K562 (cell line): Measurements from ENCODE around the gene NRGN. TPM values are rescaled to one million over a fixed set of nuclear protein-coding genes. Genes with fewer than 3 reads are reported as not detected.
A peak's percentile ranks its signal among the peaks of the same experiment; 100 is the strongest.

Experiments used
- ATAC-seq: fragments of 200-7000 bp; cut with Tn5 transposase; 3 replicates; pipeline ENCODE4 v1.9.1; 2020; ENCODE audit warnings: moderate library complexity
- BruUV-seq: library from RNA; stranded (reverse); fragments of 400-500 nt; replicated peaks from 2 replicates; lab custom pipeline; 2021; lab: Mats Ljungman, UMichigan
- CTCF ChIA-PET: fragments of 300-600 bp; formaldehyde crosslinking; extraction: SDS; loops from one replicate; lab custom pipeline; 2021; ENCODE audit warnings: low intra/inter-chr PET ratio; lab: Yijun Ruan, JAX
- POLR2A ChIA-PET: fragments of 300-600, 350-650 bp; sonication (Branson Sonifier 250); formaldehyde crosslinking; extraction: SDS; loops from one replicate; lab custom pipeline; 2021; ENCODE audit warnings: antibody characterized with exemption, inconsistent platforms; lab: Yijun Ruan, JAX
- DNase-seq, 4 experiments: peaks; one replicate each; pipeline versions ENCODE4 v3.0.0 to v3.0.0-alpha.2; 2011 to 2018; ENCODE audit warnings: low spot score in 3 of 4, mixed read lengths in 3 of 4; ENCODE audit errors: extremely low read depth in 1 of 4
- FAIRE-seq: peaks from 2 replicates; lab custom pipeline; 2011; peaks lifted over from hg19 to GRCh38; lab: Jason Lieb, UNC
- H2AFZ ChIP-seq: 2 replicates; pipeline ENCODE4 v1.6.0; 2011; ENCODE audit warnings: low read depth, low read length, control low read depth, inconsistent platforms
- H3K27ac ChIP-seq: fragments of 200-600 bp; 3 replicates; pipeline ENCODE4 v1.8.0; 2011; ENCODE audit warnings: low read depth, mild to moderate bottlenecking, control low read depth, inconsistent platforms, low read length, moderate library complexity, mixed read lengths; ENCODE audit errors: extremely low read depth
- H3K27me3 ChIP-seq, 2 experiments: fragments of 300-600 bp in 1 of 2; 2 replicates in 1 of 2; 3 replicates in 1 of 2; pipeline versions ENCODE4 v1.6.0 to v1.8.0; 2011; ENCODE audit warnings: inconsistent platforms in 2 of 2, low read length in 2 of 2, mild to moderate bottlenecking in 1 of 2, mixed read lengths in 1 of 2, moderate library complexity in 1 of 2; ENCODE audit not compliant: control insufficient read depth in 2 of 2, insufficient read depth in 2 of 2
- H3K36me3 ChIP-seq: fragments of 300-600 bp; 3 replicates; pipeline ENCODE4 v1.8.0; 2011; ENCODE audit warnings: mild to moderate bottlenecking, low read length, inconsistent platforms; ENCODE audit not compliant: control insufficient read depth, insufficient read depth
- H3K4me1 ChIP-seq, 2 experiments: fragments of 200-600 bp in 1 of 2; replicated peaks in 1 of 2; 2 replicates in 1 of 2; 3 replicates in 1 of 2; pipeline versions ENCODE4 v1.5.1 to v1.8.0; 2011; ENCODE audit warnings: inconsistent platforms in 2 of 2, low read length in 2 of 2, mild to moderate bottlenecking in 1 of 2, mixed read lengths in 1 of 2, moderate library complexity in 1 of 2; ENCODE audit not compliant: control insufficient read depth in 2 of 2, insufficient read depth in 2 of 2
- H3K4me2 ChIP-seq: 2 replicates; pipeline ENCODE4 v1.6.1; 2011; ENCODE audit warnings: low read length, control low read depth, inconsistent platforms, mixed read lengths; ENCODE audit not compliant: insufficient read depth
- H3K4me3 ChIP-seq: fragments of 200-600 bp; sonication (generic), shearing (Covaris generic); 2 replicates; pipeline ENCODE4 v1.5.1; 2016; ENCODE audit warnings: control low read depth, inconsistent platforms
- H3K79me2 ChIP-seq: fragments of 200-600 bp; 3 replicates; pipeline ENCODE4 v1.8.0; 2011; ENCODE audit warnings: low read length, inconsistent platforms; ENCODE audit not compliant: control insufficient read depth, insufficient read depth
- H3K9ac ChIP-seq, 2 experiments: 2 replicates each; pipeline versions ENCODE4 v1.6.0 to v1.6.1; 2011; ENCODE audit warnings: low read depth in 2 of 2, low read length in 2 of 2, control low read depth in 1 of 2, inconsistent platforms in 1 of 2, mild to moderate bottlenecking in 1 of 2, mixed read lengths in 1 of 2; ENCODE audit not compliant: insufficient read depth in 1 of 2
- H3K9me1 ChIP-seq: one replicate; pipeline ENCODE4 v1.6.0; 2011; ENCODE audit warnings: inconsistent platforms, mild to moderate bottlenecking, low read length, moderate library complexity; ENCODE audit not compliant: control insufficient read depth, insufficient read depth
- H3K9me3 ChIP-seq: replicated peaks from 2 replicates; pipeline ENCODE4 v1.5.1; 2011; ENCODE audit warnings: low read depth, low read length, inconsistent platforms; ENCODE audit not compliant: control insufficient read depth, insufficient read depth
- H4K20me1 ChIP-seq: replicated peaks from 2 replicates; pipeline ENCODE4 v1.6.1; 2011; ENCODE audit warnings: low read length, inconsistent platforms, mixed read lengths; ENCODE audit not compliant: control insufficient read depth, insufficient read depth
- CBX2 ChIP-seq: fragments of 200-600 bp; sonication (generic); IDR thresholded peaks from one replicate; pipeline ENCODE4 v1.6.1; 2012; ENCODE audit warnings: mild to moderate bottlenecking, low read length, inconsistent platforms; ENCODE audit not compliant: insufficient read depth, poor library complexity, severe bottlenecking
- CCAR2 ChIP-seq: fragments of 200-400 bp; formaldehyde crosslinking; IDR thresholded peaks from 2 replicates; pipeline ENCODE4 v1.6.1; 2017; ENCODE audit warnings: mild to moderate bottlenecking, low read depth, low read length
- CHCHD3 ChIP-seq: fragments of 250-450 bp; sonication (Bioruptor Pico); IDR thresholded peaks from 2 replicates; pipeline ENCODE4 v2.1.2; 2022; ENCODE audit warnings: mild to moderate bottlenecking
- CHD4 ChIP-seq: fragments of 200-600 bp; sonication (generic); IDR thresholded peaks from 3 replicates; pipeline ENCODE4 v1.6.1; 2012; ENCODE audit warnings: low read depth, mild to moderate bottlenecking, mixed read lengths, low read length, inconsistent platforms; ENCODE audit not compliant: insufficient read depth, insufficient replicate concordance, poor library complexity, severe bottlenecking
- GABPA ChIP-seq: fragments of 200-800 bp; sonication (Bioruptor generic); conservative IDR thresholded peaks from 2 replicates; pipeline ENCODE4 v1.6.1; 2016; ENCODE audit warnings: low read depth, missing genetic modification characterization, missing compliant biosample characterization
- PHB ChIP-seq: fragments of 250-450 bp; sonication (Bioruptor Pico); IDR thresholded peaks from 2 replicates; pipeline ENCODE4 v1.5.0; 2021
- PHF8 ChIP-seq: fragments of 200-600 bp; sonication (generic); IDR thresholded peaks from 2 replicates; pipeline ENCODE4 v1.6.1; 2012; ENCODE audit warnings: mixed run types, mild to moderate bottlenecking, inconsistent platforms, low read length, moderate library complexity, borderline replicate concordance
- ZNF23 ChIP-seq: fragments of 250-450 bp; sonication (Bioruptor Pico); IDR thresholded peaks from 2 replicates; pipeline ENCODE4 v1.4.0; 2020; ENCODE audit warnings: mild to moderate bottlenecking
- ZNF408 ChIP-seq: fragments of 250-450 bp; sonication (Bioruptor Pico); IDR thresholded peaks from 2 replicates; pipeline ENCODE4 v1.4.0; 2020; ENCODE audit warnings: low read depth, mild to moderate bottlenecking, moderate library complexity
- ZZZ3 ChIP-seq: fragments of 450-650 bp; IDR thresholded peaks from 2 replicates; pipeline ENCODE4 v1.6.1; 2016; ENCODE audit warnings: antibody characterized with exemption, mild to moderate bottlenecking, moderate library complexity
- WGBS: fragments of 100-300 bp; shearing (Covaris generic); methylation state at CpG from one replicate; pipeline ENCODE4 v1.1.6; 2016; ENCODE audit warnings: low coverage, mixed read lengths; ENCODE audit not compliant: insufficient coverage; ENCODE audit errors: missing lambda C conversion rate; 5-methylcytosine and 5-hydroxymethylcytosine counted together
- in situ Hi-C: fragments of 300-500 bp; cut with MboI; formaldehyde crosslinking; loops from 4 replicates; pipeline ENCODE4 v1.15.0; 2018; ENCODE audit warnings: inconsistent platforms, mixed read lengths
- intact Hi-C: fragments of 100-400 bp; cut with micrococcal nuclease; formaldehyde crosslinking; loops from 2 replicates; pipeline ENCODE4 v1.14.2; 2022
- polyA plus RNA-seq, 8 experiments: library from polyadenylated mRNA; depleted of rRNA in 4 of 8; stranded (reverse) in 5 of 8; unstranded in 3 of 8; fragments of >200 nt; fragmentation: Nextera tagmentation in 2 of 8; fragmentation: Illumina TruSeq in 1 of 8; extraction: Ambion mirVana in 2 of 8; extraction: Trizol in 1 of 8; gene quantifications; 2 replicates each; pipeline versions ENCODE4 v1.2.1 to v1.2.3, GENCODE V29; 2011 to 2014; ENCODE audit warnings: inconsistent platforms in 1 of 8, missing spikeins in 1 of 8
- total RNA-seq, 7 experiments: library from RNA; depleted of rRNA in 6 of 7; stranded (reverse); fragments of >200 nt in 6 of 7; fragmentation: Illumina TruSeq in 2 of 7; extraction: Trizol in 2 of 7; gene quantifications; 2 replicates each; pipeline versions ENCODE4 v1.2.1 to v1.2.3, GENCODE V29; 2011 to 2021; ENCODE audit warnings: low replicate concordance in 1 of 7
- TF ChIP-seq, protein P1 (sequence below): fragments of 200-400 bp; formaldehyde crosslinking; IDR thresholded peaks from 2 replicates; pipeline ENCODE4 v1.6.1; 2017; ENCODE audit warnings: mild to moderate bottlenecking, low read depth, low read length, moderate library complexity
- TF ChIP-seq, protein P2 (sequence below): fragments of 250-450 bp; sonication (Bioruptor Pico); IDR thresholded peaks from 2 replicates; pipeline ENCODE4 v1.5.0; 2021
- TF ChIP-seq, protein P3 (sequence below): fragments of 200-800 bp; sonication (Bioruptor generic); IDR thresholded peaks from 2 replicates; pipeline ENCODE4 v1.6.1; 2016; ENCODE audit warnings: missing genetic modification characterization, missing compliant biosample characterization

The NRGN gene
- total and polyA plus RNA-seq, 9 of the 15 experiments (the other 6 are each of a cell fraction or from before 2014, with no cell fraction given), result 0.29 to 7.8 (median 3.5) TPM; not detected in 2

DNA sequence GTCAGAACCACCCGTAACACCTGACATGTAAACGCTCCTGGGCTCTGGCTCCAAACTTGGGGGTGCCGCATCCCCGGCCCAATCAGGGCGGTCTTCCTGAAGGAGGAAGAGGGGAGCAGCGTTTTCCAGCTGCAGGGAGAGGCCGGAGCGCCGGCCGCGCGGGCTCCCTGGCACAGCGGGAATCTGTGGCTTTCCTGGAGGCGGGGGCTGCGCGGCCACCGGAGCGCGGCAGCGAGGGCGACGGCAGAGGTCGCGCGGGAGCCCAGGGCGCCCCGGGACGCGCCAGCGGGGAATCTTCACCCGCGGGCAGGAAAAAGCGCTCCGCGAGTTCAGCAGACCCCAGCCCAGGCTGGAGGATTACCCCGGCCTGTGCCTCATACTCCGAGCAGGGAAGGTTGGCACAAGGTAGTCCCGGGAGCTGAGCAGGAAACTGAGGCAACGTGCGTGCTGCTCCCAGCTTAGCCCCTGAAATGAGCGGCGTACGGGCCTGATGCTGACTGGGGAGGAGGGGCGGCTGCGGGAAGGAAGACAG, 22.9 kb downstream of the NRGN start:
- peaks cover 0 to 28% of the 10 kb centered on the region in 2 experiments; a peak in 3 of 5 replicates for H3K27me3 ChIP-seq
- no peak overlapping the region for H3K27ac ChIP-seq
- H4K20me1 ChIP-seq, result no peaks in the 10 kb centered on the region
- H2AFZ ChIP-seq, result peak overlapping the region; percentile 95
- intact Hi-C loops, result loop anchor here (1.0 to 10.0 kb wide), 5 partner anchors 31 to 348 kb away; no protein-coding TSS in a partner anchor
- H3K9me1 ChIP-seq, result no peaks in the 10 kb centered on the region
- in situ Hi-C loops, result loop anchor here (10.0 kb wide), 2 partner anchors 88 to 348 kb away; partner anchors contain the start of genes SIAE and SPA17
- peaks cover 0 to 36% of the 10 kb centered on the region in 2 experiments; a peak in 4 of 5 replicates for H3K4me1 ChIP-seq
- WGBS, result under 1% methylated on average over 32 of the region's 45 CpGs
- H3K79me2 ChIP-seq, result no peaks in the 10 kb centered on the region
- H3K36me3 ChIP-seq, result peaks cover 3% of the 10 kb centered on the region; the same call in 1 of the 3 replicates
- peak overlapping the region; percentile 46 for H3K4me3 ChIP-seq
- DNase-seq (peak; percentile 44 to 75 (median 64)), ATAC-seq (peak; percentile 68), FAIRE-seq (no peak)
- ChIA-PET CTCF (interaction anchor here (0.6 to 2.6 kb wide), 7 partner anchors 25 to 675 kb away, joined by 3 to 24 read pairs (median 7); no protein-coding TSS in a partner anchor), POLR2A (interaction anchor here (0.5 to 0.9 kb wide), 4 partner anchors 29 to 379 kb away, joined by 3 read pairs; no protein-coding TSS in a partner anchor)
- no peaks in the 10 kb centered on the region for H3K9me3 ChIP-seq
- H3K4me2 ChIP-seq, result peak overlapping the region; percentile 93
- no TSS peak for BruUV-seq
- peak overlapping the region; percentile 45 to 91 for H3K9ac ChIP-seq
- TF ChIP-seq ZZZ3 (no peak), PHF8 (peak; percentile 28; the same call in 1 of the 2 replicates), ZNF23 (CRISPR knock-in tag) (no peak), CCAR2 (no peak), PHB (CRISPR knock-in tag) (no peak), CHCHD3 (no peak), CBX2 (no peak), CHD4 (no peak), GABPA (tag) (no peak), ZNF408 (CRISPR knock-in tag) (no peak)
- TF ChIP-seq, protein P1, sequence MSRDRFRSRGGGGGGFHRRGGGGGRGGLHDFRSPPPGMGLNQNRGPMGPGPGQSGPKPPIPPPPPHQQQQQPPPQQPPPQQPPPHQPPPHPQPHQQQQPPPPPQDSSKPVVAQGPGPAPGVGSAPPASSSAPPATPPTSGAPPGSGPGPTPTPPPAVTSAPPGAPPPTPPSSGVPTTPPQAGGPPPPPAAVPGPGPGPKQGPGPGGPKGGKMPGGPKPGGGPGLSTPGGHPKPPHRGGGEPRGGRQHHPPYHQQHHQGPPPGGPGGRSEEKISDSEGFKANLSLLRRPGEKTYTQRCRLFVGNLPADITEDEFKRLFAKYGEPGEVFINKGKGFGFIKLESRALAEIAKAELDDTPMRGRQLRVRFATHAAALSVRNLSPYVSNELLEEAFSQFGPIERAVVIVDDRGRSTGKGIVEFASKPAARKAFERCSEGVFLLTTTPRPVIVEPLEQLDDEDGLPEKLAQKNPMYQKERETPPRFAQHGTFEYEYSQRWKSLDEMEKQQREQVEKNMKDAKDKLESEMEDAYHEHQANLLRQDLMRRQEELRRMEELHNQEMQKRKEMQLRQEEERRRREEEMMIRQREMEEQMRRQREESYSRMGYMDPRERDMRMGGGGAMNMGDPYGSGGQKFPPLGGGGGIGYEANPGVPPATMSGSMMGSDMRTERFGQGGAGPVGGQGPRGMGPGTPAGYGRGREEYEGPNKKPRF, result no peak
- TF ChIP-seq, protein P2, sequence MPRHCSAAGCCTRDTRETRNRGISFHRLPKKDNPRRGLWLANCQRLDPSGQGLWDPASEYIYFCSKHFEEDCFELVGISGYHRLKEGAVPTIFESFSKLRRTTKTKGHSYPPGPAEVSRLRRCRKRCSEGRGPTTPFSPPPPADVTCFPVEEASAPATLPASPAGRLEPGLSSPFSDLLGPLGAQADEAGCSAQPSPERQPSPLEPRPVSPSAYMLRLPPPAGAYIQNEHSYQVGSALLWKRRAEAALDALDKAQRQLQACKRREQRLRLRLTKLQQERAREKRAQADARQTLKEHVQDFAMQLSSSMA (CRISPR knock-in tag), result no peak
- TF ChIP-seq, protein P3, sequence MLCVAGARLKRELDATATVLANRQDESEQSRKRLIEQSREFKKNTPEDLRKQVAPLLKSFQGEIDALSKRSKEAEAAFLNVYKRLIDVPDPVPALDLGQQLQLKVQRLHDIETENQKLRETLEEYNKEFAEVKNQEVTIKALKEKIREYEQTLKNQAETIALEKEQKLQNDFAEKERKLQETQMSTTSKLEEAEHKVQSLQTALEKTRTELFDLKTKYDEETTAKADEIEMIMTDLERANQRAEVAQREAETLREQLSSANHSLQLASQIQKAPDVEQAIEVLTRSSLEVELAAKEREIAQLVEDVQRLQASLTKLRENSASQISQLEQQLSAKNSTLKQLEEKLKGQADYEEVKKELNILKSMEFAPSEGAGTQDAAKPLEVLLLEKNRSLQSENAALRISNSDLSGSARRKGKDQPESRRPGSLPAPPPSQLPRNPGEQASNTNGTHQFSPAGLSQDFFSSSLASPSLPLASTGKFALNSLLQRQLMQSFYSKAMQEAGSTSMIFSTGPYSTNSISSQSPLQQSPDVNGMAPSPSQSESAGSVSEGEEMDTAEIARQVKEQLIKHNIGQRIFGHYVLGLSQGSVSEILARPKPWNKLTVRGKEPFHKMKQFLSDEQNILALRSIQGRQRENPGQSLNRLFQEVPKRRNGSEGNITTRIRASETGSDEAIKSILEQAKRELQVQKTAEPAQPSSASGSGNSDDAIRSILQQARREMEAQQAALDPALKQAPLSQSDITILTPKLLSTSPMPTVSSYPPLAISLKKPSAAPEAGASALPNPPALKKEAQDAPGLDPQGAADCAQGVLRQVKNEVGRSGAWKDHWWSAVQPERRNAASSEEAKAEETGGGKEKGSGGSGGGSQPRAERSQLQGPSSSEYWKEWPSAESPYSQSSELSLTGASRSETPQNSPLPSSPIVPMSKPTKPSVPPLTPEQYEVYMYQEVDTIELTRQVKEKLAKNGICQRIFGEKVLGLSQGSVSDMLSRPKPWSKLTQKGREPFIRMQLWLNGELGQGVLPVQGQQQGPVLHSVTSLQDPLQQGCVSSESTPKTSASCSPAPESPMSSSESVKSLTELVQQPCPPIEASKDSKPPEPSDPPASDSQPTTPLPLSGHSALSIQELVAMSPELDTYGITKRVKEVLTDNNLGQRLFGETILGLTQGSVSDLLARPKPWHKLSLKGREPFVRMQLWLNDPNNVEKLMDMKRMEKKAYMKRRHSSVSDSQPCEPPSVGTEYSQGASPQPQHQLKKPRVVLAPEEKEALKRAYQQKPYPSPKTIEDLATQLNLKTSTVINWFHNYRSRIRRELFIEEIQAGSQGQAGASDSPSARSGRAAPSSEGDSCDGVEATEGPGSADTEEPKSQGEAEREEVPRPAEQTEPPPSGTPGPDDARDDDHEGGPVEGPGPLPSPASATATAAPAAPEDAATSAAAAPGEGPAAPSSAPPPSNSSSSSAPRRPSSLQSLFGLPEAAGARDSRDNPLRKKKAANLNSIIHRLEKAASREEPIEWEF (CRISPR knock-in tag), result no peak
